Gastrocnemius medialis (tissue), 4 donors: ENCODE results near the gene RALY.

Experiments used
- POLR2A ChIP-seq, 2 donors: fragments of 450-650 bp; IDR thresholded peaks; one replicate each; pipeline ENCODE4 v1.6.1; 2017; ENCODE audit warnings: antibody characterized with exemption in 2 of 2, mild to moderate bottlenecking in 2 of 2, moderate library complexity in 2 of 2
- TF ChIP-seq, protein P1 (sequence below), 5 experiments: fragments of 450-650 bp in 3 of 5; fragments of 200-600 bp in 2 of 5; sonication (generic) in 2 of 5; IDR thresholded peaks in 4 of 5; conservative IDR thresholded peaks in 1 of 5; 1 replicate in 4 of 5; 2 replicates in 1 of 5; pipeline ENCODE4 v1.5.1; 2016 to 2019; ENCODE audit warnings: antibody characterized with exemption in 5 of 5, mild to moderate bottlenecking in 3 of 5, moderate library complexity in 3 of 5

- TF ChIP-seq POLR2A (IDR thresholded peaks at IDR 0.05), result no peak
- TF ChIP-seq, protein P1, sequence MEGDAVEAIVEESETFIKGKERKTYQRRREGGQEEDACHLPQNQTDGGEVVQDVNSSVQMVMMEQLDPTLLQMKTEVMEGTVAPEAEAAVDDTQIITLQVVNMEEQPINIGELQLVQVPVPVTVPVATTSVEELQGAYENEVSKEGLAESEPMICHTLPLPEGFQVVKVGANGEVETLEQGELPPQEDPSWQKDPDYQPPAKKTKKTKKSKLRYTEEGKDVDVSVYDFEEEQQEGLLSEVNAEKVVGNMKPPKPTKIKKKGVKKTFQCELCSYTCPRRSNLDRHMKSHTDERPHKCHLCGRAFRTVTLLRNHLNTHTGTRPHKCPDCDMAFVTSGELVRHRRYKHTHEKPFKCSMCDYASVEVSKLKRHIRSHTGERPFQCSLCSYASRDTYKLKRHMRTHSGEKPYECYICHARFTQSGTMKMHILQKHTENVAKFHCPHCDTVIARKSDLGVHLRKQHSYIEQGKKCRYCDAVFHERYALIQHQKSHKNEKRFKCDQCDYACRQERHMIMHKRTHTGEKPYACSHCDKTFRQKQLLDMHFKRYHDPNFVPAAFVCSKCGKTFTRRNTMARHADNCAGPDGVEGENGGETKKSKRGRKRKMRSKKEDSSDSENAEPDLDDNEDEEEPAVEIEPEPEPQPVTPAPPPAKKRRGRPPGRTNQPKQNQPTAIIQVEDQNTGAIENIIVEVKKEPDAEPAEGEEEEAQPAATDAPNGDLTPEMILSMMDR (IDR thresholded peaks at IDR 0.05 in 4 of 5, conservative IDR thresholded peaks at IDR 0.05 in 1 of 5), result no peak
Measured at GRCh38 chr20:34017610-34018009, 23.9 kb downstream of the RALY start.
